Umbilical cord (tissue), 2 donors: ENCODE results near the gene FAM120B. TPM values are rescaled to one million over a fixed set of nuclear protein-coding genes. Genes with fewer than 3 reads are reported as not detected.

ENCODE experiments used
- DNase-seq: peaks from one replicate; pipeline ENCODE4 v3.0.0-alpha.2; 2015; ENCODE audit warnings: low spot score
- total RNA-seq: library from RNA; depleted of rRNA; stranded (reverse); fragments of >200 nt; gene quantifications from one replicate; pipeline ENCODE4 v1.2.3, GENCODE V29; 2014; ENCODE audit warnings: low replicate concordance; ENCODE audit not compliant: insufficient read depth

FAM120B gene
- total RNA-seq, 1 donor from 2014 or later = 25.5 TPM

DNA sequence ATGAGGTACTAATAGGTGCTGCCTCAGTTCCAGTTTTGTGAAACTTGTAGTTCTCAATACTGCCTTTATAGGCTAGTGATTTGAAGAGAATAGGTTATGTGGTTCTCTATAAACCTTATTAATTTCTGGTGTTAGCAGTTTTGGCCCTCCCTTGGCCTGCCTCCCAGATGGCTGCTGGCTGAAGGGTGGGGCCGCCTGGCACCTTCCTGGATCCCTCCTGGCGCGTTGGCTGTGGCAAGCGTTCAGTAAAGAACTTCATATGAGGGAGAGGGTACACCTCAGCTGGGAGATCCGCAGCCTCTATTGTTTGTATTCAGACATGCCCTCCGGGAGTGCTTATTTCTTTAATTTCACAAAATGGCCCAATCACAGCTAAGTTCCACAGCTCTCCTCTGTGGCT is 51.9 kb downstream of the FAM120B start:
- no peak for DNase-seq

DNA sequence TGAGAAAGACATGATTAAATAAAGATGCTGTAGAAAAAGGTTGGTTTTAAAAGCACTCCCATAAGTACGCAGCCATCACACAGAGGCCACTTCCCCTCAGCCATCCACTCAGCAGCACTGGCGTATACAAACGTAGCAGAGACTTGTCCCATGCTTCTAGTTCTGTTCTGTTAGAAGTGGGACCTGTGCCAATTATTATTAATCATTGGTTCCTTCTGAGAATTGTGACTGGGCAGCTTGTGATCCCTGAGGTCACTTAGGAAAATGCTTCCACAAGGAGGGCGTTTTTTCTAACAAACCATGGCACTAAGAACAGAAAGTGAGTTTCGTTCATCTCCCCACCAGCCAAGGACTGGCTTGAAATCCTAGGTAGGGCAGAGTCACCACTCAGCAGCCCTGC is 53.9 kb downstream of the FAM120B start:
- no peak for DNase-seq

DNA sequence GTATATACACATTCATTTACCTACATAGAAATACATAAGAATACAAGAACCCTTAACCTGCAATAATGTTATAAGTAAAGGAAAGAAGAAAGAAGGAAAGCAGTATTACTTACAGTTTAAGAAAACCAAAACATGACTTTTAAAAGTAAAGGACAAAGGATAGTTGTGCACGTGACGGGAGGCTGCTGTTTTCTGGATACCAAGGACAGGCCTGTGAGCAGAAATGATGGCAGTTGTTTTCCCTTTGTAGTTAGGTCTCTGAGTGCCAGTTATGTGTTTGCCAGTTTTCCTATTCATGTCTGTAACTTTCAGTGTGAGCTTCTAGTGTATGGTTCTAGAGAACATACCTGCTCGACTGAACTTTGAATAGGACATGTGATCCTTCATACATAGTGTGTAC is 54.8 kb downstream of the FAM120B start:
- no peak for DNase-seq

DNA sequence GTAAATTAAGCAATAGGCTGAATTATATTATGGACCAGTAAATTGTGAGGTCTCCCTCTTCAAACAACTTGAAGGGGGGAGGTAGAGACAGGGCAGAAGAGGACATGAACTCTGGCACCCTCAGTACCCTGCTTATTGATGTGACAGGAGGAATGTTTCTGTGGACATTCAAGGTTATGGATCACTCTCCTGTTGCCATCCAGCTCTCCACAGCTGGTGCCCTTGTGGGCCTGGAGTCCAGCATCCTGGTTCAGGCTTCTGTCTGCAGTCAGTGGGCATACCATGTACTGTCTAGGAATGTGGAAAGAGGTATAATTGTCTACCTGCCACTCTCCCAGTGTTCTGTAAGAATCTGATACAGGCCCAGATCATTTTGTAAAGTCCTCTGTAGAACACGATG is 55.6 kb downstream of the FAM120B start:
- no peak for DNase-seq

DNA sequence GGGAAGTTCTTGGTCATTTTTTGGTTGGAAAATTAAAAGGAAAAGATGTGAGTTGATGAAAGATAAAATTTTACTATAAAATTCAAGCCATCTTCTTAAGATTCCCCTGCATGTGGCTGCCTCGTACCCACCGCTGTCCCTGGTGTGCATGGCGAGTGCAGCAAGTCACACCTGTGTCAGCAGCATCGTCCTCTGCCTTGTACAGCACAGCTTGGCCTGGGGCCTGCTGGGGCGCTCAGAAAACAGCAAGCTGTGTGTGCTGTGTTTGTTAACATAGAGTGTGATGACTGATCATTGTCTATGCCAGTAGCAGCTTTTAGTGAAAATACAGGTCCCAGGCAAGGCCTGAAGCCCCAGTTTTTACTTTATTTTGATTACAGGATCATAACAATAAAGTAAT is 56.7 kb downstream of the FAM120B start:
- DNase-seq = no peak

DNA sequence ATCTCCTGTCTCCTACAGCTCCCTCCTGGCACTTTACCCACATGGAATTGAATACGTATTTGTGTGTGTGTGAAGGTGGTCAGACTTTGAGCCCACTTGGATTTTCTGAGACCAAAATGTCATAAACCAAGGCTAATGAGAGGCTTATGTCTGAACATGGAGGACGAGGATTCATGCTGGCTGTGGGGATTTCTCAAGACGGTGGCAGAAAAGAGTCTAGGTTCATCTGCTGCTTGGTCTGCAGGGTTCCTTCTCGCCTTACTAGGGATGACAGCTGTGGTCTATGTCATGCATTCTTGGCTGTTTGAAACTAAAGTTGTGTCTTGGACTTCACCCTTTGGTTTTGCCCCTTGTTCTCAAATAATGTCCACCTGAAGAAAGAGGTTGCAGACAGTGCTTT is 58.6 kb downstream of the FAM120B start:
- no peak for DNase-seq

DNA sequence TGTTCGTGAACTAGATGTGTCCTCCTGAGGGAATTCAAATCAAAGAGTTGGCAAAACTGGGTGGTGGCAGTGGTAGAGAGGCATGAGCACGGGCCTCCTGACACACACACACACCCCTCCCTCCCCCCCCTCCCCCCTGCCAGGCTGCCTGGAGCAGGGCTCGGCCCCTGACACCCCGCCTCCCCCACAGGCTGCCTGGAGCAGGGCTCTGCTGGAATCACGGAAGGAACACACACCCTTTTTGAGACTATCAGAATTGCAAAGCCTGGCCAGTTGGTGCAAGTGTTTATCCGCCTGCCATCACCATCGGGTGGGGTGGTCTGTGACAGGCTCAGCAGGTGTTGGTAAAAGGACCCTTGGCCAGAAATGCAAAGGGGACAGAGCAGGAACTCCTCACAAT is 59.0 kb downstream of the FAM120B start:
- DNase-seq = no peak

DNA sequence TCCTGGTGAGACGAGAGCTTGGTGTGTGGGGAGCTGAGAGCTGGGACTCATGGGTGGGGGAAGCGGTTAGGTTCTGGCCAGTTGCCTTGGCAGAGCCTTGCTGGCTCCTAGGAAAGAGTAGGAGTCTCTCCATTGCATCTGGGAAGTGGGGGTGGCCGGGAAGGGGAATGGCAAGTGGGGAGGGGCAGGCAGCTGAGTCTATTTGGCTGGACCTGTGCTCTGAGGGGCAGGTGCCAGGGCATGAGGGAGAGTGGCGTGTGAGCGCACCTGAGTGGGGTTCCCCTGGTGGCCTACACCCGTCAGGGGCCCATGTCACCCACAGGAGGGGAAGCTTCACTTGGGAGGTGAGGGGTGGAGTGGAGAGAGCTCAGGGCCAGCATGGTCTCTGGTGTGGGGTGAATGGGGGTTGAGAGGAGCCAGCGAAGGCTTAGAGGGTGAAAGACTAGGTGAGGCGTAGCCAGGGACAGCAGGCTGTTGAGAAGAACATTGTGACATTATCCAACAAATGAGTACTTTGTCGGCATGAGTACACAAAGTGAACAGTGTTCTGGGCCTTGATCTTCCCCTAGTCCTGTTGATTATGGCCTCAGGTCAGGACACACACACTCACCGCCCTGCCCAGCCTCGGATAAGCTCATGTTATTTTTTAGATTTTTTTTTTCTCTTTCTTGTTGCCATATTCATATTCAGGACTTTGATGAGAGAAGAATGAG is 59.8 kb downstream of the FAM120B start:
- DNase-seq = no peak

DNA sequence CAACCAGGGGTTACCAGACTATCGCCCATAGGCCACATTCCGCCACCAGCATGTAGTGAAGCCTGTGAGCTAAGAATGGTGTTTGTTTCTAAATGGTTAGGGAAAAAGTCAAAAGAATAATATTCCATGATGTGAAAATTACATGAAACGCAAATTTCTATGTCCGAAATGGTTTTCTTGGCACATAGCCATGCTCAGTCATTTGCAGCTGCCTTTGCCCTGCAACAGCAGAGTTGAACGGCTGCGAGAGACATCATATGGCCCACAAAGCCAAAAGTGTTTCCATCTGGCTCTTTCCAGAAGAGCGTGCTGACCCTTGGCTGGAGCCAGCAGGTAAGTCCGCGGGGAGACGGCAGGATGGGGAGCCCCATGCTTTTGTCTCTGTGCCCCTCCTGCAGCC is 60.7 kb downstream of the FAM120B start:
- DNase-seq = no peak

DNA sequence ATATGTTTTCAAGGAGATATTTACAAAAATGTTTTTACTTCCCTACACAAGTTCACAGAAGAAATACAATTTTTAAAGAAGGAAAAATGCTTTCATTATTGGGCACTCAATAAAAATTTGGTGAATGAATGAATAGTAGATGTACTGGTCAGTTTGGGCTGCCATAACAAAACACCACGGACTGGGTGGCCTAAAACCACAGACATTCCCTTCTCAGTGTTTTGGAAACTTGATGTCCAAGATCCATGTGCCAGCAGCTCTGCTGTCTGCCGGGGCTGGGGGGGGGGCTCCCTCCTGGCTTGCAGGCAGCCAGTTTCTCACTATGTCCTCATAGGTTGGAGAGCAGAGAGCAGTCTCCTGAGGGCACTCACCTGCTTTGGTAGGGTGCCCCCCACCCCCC is 62.0 kb downstream of the FAM120B start:
- no peak for DNase-seq

DNA sequence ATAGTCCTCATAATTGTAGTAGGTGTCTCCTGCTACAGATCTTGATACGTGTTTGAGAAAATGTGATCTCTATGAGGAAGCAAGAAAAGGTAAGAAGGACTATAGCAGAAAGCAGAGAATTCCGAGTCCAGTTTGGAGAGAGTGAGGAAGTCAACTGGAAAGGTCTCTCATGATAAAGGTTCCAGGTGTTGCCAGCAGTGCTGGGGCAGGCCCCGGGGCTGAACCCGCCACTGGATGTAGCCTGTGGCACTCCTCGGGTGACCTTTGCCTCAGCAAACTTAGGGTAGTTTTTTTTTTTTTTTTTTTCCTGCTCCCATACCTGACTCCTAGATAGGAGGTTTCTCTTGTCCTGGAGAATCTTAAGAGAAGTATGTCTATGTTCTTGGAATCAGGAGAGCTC is 62.8 kb downstream of the FAM120B start:
- DNase-seq = no peak

DNA sequence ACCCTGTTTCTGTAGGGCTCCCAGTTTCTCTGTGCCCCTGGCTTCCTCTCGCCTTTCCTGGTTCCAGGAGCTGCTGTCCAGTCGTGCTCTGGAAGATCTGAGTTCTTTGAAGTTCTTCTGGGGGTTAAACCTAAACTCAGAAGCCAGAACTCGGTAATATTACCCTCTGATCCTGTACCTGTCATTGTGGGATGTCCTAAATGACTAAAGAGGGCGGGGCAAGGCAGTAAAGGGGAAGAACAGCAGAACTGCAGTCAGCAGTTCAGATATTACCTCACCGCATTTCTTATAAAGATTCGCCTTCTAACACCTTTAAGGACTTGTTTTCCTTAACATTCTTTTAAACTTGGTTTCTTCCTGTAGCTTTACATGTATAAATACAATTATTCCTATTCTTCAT is 63.9 kb downstream of the FAM120B start:
- no peak for DNase-seq

DNA sequence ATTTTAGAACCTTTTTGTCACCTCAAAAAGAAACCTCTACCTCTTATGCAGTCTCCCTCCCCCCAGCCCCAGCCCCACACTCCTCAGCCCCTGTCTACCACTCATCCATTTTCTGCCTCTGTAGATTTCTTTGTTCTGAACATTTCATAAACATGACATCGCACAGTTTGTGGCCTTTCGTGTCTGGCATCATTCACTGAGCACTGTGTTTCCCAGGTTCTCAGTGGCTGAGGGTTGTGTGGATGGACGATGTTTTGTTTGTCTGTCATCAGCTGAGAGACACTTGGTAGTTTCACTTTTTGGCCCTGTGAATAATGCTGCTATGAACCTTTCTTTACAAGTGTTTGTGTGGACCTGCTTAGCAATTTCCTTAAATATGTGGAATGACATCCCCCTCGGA is 64.5 kb downstream of the FAM120B start:
- DNase-seq = no peak

DNA sequence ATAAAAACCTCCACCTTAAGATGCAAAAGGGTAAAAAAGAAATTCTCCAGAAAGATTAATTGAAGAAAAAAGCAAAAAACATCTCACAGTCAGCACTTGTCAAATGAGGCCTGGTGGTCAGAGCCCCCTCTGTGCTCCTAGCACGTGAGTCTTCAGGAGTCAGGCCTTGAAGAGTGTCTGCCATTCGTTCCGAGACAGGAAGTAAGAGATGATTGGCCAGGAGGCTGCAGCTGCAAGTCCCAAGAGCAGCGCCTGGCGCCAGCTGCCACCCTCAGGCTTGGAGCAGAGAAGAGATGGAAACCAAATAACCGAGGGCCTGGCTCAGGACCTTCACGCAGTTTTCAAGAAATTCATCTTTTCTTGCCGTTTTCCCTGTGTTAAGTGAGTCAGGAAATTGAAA is 65.0 kb downstream of the FAM120B start:
- DNase-seq = no peak

DNA sequence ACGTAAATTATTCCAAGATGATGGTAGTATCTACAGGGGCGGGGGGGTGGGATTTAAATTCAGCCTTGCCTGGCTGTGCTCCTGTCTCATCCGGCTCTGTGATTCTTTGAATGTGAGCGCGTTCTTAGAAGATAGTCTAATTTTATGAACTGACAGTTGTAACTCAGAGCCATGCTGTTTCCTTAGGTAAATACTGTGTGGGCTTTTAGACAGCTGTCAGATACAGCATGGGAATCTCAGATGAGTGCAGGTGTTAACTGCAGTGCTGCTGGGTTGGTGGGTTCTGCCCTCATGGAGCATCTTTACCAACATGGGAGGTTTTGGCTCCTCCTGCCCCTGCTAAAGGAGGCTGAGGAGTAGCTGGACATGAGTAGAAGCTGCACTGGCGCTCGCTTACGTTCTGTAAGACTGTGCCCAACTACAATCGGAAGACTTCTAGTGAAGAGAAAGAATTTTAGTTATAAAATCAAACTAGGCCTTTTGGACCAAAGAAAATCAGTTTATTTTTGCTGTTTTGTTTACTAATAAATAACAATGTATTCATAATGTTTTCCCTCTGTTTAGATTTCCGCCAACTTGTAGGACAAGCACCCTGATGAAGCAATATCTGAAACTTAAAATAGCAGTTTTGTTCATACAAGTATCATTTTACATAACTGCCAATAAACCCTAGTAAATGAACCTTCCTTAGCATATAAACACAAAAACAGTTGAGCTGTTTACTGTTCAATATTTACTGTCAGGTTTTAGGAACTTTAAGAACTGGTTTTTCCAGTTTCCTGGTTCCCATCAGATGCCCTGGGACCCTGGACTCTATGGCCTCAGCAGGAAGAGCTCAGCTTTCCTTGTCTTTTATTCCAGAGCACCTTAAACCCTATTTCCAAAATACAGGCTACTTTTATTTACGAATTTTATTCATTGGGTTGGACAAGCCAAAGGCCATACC is 66.1 kb downstream of the FAM120B start:
- DNase-seq = no peak

DNA sequence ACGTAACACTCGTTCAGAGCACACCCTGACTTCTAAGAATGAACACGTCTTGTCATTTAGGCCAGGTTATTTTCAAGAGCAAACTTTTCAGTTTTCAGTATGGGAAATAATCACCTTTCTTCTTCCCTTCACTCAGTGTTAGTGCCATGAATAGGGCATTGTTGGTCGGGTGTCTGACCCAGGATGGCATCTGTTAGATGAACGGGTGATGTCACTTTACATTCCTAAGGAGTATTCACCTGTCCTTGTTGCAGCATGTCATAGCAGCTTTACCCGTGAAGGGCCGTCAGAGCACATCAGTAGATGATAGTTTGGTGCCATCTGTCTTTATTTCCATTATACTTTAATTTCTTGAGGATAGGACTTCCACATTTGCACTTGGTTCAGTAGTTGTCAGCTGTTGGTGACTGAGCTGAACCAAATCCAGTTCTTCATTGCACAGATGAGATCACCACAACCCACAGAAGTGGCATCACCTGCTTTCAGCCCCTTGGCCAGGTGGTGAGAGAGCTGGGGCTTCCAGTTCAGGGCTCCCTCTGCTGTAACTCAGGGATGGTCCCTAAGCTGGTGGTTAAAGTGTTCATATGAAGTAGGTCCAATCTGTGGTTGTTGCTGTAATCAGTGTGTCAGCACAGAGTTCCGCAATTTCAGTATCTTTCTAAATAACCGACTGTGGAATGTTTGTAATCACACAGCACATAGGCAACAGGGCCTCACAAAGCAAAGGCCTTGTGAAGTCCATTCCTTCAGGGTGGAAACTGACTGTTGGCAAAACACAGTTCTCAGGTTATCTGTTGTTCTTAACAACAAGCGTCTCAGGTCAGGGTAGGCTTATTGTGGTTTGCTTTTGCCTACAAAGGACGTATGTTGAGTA is 68.2 kb downstream of the FAM120B start:
- DNase-seq = no peak

DNA sequence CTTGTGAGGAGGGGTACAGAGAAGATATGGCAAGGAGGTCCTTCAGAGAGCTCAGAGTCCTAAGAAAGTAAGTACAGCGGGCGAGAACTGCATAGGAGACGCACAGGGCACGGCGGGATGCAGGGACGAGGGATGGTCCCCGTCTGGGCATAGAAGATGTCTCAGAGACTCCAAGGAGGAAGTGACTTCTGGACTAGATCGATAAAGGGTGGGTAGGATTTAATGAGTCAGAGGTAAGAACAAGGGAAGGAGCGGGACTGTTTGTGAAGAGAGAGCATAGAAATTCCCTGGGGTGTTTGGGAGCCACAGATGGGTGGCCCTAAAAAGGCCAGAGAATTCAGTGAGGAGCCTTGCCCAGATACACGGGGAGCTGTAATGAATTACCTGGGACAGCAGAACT is 69.1 kb downstream of the FAM120B start:
- no peak for DNase-seq

DNA sequence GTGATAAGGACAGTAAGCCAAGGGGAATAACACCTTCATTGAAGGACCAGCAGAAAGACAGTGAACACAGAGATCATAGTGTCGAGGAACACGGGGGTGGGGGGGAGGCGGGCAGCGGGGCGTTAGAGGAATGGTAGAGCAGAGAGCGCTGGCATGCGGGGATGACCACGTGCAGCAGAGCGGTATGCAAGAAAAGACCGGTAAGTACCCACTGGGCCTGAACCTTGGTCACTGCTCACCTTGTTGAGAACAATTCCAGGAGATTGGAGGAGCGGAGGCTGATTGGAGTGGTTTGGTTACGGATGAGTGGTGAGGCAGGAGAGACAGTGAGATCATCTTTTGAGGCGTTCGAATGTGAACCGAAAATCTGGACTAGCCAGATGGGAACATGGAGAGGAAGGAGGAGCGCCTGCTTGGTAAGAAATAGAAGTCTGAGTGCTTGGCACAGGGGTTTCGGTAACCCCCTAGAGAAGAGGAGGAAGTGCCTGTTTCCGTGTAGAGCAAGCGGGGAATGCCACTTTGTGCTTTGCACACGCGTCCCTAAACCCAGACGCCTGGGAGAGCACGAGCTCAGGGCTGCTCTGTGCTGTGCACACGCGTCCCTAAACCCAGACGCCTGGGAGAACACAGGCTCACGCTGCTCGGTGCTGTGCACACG is 70.0 kb downstream of the FAM120B start:
- DNase-seq = no peak

DNA sequence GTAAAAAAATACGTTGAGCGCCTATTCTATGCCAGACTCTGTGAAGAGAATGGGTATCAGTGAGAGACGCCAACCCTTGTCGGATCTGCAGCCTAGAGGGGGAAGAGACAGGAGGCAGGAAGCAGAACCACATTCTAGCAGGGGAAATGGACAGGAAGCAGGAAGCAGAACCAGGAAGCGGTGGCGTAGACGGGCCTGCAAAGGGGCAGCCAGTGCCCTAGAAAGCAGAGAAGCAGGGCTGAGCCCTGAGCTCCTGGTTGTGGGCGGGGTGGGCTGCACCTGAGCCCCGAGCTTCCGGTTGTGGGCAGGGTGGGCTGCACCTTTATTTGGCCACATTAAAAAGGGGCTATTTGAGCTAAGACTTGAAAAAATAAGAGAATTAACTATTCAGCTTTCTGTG is 71.9 kb downstream of the FAM120B start:
- DNase-seq = no peak

DNA sequence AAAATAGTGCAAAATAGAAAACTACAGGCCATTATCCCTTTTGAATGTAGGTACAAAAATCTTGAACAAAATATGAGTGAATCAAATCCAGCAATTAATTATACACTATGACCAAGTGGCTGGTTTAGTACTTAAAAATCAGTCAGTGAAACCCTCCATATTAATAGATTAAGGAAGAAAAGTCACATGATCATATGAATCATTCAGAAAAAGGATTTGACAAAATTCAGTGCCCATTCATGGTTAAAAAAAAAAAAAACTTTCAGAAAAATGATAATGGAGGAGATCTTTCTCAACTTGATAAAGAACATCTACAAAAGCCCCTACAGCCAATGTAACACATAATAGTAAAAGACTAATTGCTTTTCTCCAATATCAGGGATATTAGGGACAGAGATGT is 75.0 kb downstream of the FAM120B start:
- DNase-seq = no peak

DNA sequence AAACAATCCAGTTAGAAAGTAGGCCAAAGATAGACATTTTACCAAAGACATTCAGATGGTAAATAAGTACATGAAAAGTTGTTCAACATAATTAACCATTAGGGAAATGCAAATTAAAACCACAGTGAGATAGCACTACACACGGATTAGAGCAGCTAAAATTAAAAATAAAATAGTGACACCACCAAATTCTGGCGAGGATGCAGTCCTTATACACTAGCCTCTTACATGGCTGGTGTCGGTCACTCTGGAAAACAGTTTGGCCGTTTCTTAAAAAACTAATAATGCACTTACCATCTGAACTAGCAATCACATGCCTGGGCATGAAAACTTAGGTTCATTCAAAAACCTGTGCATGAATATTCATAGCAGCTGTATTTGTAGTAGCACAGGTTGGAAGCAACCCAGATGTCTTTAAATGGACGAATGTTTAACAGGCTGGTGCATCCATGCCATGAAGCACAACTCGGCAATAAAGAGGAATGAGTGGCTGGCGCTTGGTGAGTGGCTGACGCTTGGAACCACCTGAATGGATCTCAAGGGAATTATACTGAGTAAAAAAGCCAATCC is 77.0 kb downstream of the FAM120B start:
- no peak for DNase-seq
